GM19238 (cell line): ENCODE data around the gene EOLA1.
"Not testable (repeated sequence)": the region's sequence is repeated elsewhere in the genome, so short reads cannot be mapped to it uniquely, and the experiment has no call there.

Experiments
- DNase-seq: peaks from one replicate; pipeline ENCODE4 v3.0.0; 2011; ENCODE audit warnings: low spot score; ENCODE audit not compliant: insufficient read length

EOLA1 gene

GRCh38 chrX:149513825-149514428, 26.9 kb upstream of the EOLA1 start:
- no peak for DNase-seq

- DNase-seq, result no peak
Observed at GRCh38 chrX:149515954-149516602, 24.7 kb upstream of the EOLA1 start.

- DNase-seq, result no peak
Observed at GRCh38 chrX:149516604-149517003, 24.2 kb upstream of the EOLA1 start.

- no peak for DNase-seq
Observed at GRCh38 chrX:149517308-149517707, 23.5 kb upstream of the EOLA1 start.

- DNase-seq, result no peak
Observed at GRCh38 chrX:149518236-149518635, 22.6 kb upstream of the EOLA1 start.

- DNase-seq, result not testable (repeated sequence)
Observed at GRCh38 chrX:149520636-149521277, 20.1 kb upstream of the EOLA1 start.

GRCh38 chrX:149521438-149521837, 19.4 kb upstream of the EOLA1 start:
- DNase-seq, result no peak

GRCh38 chrX:149522916-149523315, 17.9 kb upstream of the EOLA1 start:
- no peak for DNase-seq

GRCh38 chrX:149525389-149525788, 15.4 kb upstream of the EOLA1 start:
- DNase-seq, result not testable (repeated sequence)

- not testable (repeated sequence) for DNase-seq
Observed at GRCh38 chrX:149525903-149526302, 14.9 kb upstream of the EOLA1 start.

- DNase-seq, result not testable (repeated sequence)
Observed at GRCh38 chrX:149526318-149527033, 14.3 kb upstream of the EOLA1 start.

GRCh38 chrX:149527705-149528104, 13.1 kb upstream of the EOLA1 start:
- no peak for DNase-seq

- DNase-seq, result no peak
Observed at GRCh38 chrX:149528381-149528780, 12.4 kb upstream of the EOLA1 start.

- DNase-seq, result no peak
Observed at GRCh38 chrX:149531599-149531998, 9.2 kb upstream of the EOLA1 start.

- DNase-seq, result not testable (repeated sequence)
Observed at GRCh38 chrX:149532868-149533267, 7.9 kb upstream of the EOLA1 start.

GRCh38 chrX:149533999-149534398, 6.8 kb upstream of the EOLA1 start:
- not testable (repeated sequence) for DNase-seq

- not testable (repeated sequence) for DNase-seq
Observed at GRCh38 chrX:149534926-149535602, 5.7 kb upstream of the EOLA1 start.

- DNase-seq, result not testable (repeated sequence)
Observed at GRCh38 chrX:149537474-149537873, 3.3 kb upstream of the EOLA1 start.

- peak; percentile 46 for DNase-seq
Observed at GRCh38 chrX:149539283-149540130, 1.3 kb upstream of the EOLA1 start.

GRCh38 chrX:149540131-149540620, 636 bp upstream of the EOLA1 start:
- peak; percentile 30 for DNase-seq
